Measurements from ENCODE around the gene CDHR5.

DNA sequence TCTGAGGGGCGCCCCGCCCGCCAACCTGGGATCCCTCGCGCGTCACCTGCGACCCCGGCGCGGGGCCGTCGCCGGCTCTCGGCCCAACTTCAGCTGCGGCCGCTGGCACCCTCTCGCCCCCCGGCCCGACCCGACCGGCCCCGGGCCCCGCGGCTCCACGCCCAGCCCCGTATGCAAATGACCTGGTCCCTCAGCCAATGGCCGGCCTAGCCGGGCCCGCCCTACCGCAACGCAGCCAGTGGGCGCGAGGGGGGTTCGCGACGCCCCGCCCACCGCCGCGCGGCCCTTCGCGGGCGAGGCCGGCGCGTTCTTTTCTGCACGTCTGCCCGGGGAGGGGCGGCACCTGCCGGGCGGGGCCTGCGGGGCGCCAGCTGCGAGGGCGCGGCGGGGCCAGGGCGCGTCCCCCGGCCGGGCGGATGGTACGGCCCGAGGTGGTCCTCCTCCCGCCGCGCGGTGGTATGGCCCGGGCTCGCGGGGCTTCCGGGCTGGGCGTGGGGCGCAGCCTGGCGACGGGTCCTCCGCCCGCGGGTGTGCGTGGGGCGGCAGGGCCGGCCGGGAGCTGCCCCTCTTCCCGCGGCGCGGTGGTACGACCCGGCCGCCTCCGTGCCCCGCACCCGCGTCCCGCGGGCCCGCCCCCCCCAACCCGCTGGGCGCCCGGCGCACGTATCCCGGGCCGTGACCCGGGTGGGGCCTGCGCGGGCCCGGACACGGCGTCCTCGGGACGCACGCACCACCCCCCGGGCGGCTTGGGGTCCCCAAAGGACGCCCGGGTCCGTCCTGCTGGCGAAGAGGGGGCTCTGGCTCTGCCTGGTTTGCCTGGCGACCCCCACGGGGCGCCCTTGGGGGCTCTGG, 56.2 kb downstream of the CDHR5 start:
- TF ChIP-seq CTCF (IDR thresholded peaks at IDR 0.05 in 8 of 11, conservative IDR thresholded peaks at IDR 0.05 in 3 of 11): peak in 1 of 11 experiments; percentile 21
- TF ChIP-seq POLR2A (IDR thresholded peaks at IDR 0.05): peak in 1 of 3 donors; percentile 8
